ENCODE measurements around the gene WDR55.
"Not testable (repeated sequence)": the region's sequence is repeated elsewhere in the genome, so short reads cannot be mapped to it uniquely, and the experiment has no call there.

WDR55 gene

GRCh38 chr5:140633021-140633471, 31.7 kb upstream of the WDR55 start, which contains the start of gene CD14:
TSS of gene CD14 (minus strand) at chr5:140633175. CDS start at chr5:140633071, 104 bp downstream.
- no peaks in the 10 kb centered on the region for H3K27me3 ChIP-seq (ENCODE audit: control insufficient read depth in 1 of 2, insufficient read depth in 2 of 2, low read length in 2 of 2)
- peak within 1 kb of the TSS; percentile 71 to 88 for H3K4me3 ChIP-seq (ENCODE audit: low read length in 2 of 2)
- peak within 1 kb of the TSS; percentile 67 to 75 for H3K9ac ChIP-seq (ENCODE audit: low read length in 2 of 2)
- H3K9me3 ChIP-seq (ENCODE audit: control insufficient read depth in 2 of 2, low read length in 2 of 2): no peaks in the 10 kb centered on the region
- H3K36me3 ChIP-seq (ENCODE audit: control insufficient read depth in 2 of 2, insufficient read depth in 2 of 2, low read length in 2 of 2): no peaks in the 10 kb centered on the region
- H3K4me1 ChIP-seq (ENCODE audit: control insufficient read depth, insufficient read depth, low read length): peaks cover 20% of the 10 kb centered on the region
- H3K27ac ChIP-seq (ENCODE audit: low read length): peak within 1 kb of the TSS; percentile 49

- H3K27ac ChIP-seq (ENCODE audit: low read length): peak overlapping the region; percentile 49
- no peaks in the 10 kb centered on the region for H3K36me3 ChIP-seq (ENCODE audit: control insufficient read depth in 2 of 2, insufficient read depth in 2 of 2, low read length in 2 of 2)
- H3K4me1 ChIP-seq (ENCODE audit: control insufficient read depth, insufficient read depth, low read length): peaks cover 20% of the 10 kb centered on the region
- H3K9me3 ChIP-seq (ENCODE audit: control insufficient read depth in 2 of 2, low read length in 2 of 2): no peaks in the 10 kb centered on the region
- peak overlapping the region; percentile 67 to 75 for H3K9ac ChIP-seq (ENCODE audit: low read length in 2 of 2)
- no peaks in the 10 kb centered on the region for H3K27me3 ChIP-seq (ENCODE audit: control insufficient read depth in 1 of 2, insufficient read depth in 2 of 2, low read length in 2 of 2)
- peak overlapping the region; percentile 71 to 88 for H3K4me3 ChIP-seq (ENCODE audit: low read length in 2 of 2)
These were observed 31.2 kb upstream of the WDR55 start for GRCh38 chr5:140633501-140633900.

DNA sequence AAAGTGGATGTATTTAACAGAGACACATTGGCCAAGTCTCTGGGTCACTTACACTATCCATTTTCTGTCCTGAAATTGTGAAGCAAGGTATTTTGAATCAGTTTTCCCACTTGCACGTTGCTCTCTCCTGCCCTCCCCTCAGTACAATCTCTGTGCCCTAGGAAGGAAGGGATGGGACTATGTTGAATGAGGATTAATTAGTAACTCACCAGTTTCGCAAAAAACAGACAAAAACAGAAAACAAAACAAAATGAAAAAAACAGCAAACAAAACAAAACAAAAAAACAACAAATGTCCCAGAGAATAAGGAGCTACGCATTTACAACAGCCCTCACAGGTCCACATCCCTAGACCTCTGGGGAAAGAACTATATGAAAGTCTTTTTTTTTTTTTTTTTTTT, 30.6 kb upstream of the WDR55 start:
- H3K4me1 ChIP-seq (ENCODE audit: control insufficient read depth, insufficient read depth, low read length): peaks cover 22% of the 10 kb centered on the region
- no peak overlapping the region for H3K27ac ChIP-seq (ENCODE audit: low read length)
- H3K4me3 ChIP-seq (ENCODE audit: low read length in 2 of 2): no peak overlapping the region
- no peaks in the 10 kb centered on the region for H3K36me3 ChIP-seq (ENCODE audit: control insufficient read depth in 2 of 2, insufficient read depth in 2 of 2, low read length in 2 of 2)
- H3K9ac ChIP-seq (ENCODE audit: low read length in 2 of 2): no peak overlapping the region
- H3K9me3 ChIP-seq (ENCODE audit: control insufficient read depth in 2 of 2, low read length in 2 of 2): no peaks in the 10 kb centered on the region
- no peaks in the 10 kb centered on the region for H3K27me3 ChIP-seq (ENCODE audit: control insufficient read depth in 1 of 2, insufficient read depth in 2 of 2, low read length in 2 of 2)

DNA sequence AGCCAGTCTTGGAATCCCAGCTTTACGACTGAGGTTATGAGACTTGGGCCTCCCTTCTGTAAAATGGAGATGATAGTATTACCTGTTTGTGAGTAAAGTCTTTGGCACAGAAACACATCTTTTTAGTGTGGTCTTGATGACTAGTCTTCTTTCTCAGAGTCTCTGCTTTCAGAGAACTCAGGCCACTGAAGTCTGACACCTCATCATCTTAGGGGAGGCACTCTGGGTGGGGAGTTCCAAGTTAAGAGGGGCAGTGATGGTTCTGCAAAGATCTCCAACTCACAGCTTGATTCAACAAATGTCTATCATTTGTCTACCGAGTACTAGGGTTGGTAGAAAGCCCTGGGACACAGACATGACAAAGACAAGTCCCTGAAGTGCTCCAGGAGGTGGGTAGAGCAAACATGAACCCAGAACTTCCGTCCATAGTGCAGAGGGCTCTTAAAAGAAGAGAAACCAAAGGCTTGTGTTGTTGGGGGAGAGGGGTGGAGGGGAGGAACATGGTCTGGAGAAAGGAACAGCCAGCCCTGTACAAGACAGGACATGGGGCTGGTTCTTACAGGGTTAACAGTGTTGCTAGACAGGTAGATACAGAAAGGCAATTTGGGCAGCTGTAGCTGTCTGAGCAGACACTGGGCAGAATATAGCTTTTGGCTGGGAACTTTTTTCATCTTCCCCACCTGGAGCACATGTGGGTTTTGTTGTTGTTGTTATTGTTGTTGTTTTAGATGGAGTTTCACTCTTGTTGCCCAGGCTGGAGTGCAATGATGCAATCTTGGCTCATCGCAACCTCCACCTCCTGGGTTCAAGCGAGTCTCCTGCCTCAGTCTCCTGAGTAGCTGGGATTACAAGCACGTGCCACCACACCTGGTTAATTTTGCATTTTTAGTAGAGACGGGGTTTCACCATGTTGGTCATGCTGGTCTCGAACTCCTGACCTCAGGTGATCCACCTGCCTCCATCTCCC, 29.1 kb upstream of the WDR55 start:
- Histone ChIP-seq H3K4me1 (ENCODE audit: control insufficient read depth, insufficient read depth, low read length) (peaks cover 33% of the 10 kb centered on the region), H3K4me3 (ENCODE audit: low read length in 2 of 2) (no peak overlapping the region), H3K36me3 (ENCODE audit: control insufficient read depth in 2 of 2, insufficient read depth in 2 of 2, low read length in 2 of 2) (no peaks in the 10 kb centered on the region), H3K9me3 (ENCODE audit: control insufficient read depth in 2 of 2, low read length in 2 of 2) (no peaks in the 10 kb centered on the region), H3K27me3 (ENCODE audit: control insufficient read depth in 1 of 2, insufficient read depth in 2 of 2, low read length in 2 of 2) (no peaks in the 10 kb centered on the region), H3K27ac (ENCODE audit: low read length) (no peak overlapping the region), H3K9ac (ENCODE audit: low read length in 2 of 2) (no peak overlapping the region)

GRCh38 chr5:140637371-140638100, 27.2 kb upstream of the WDR55 start:
- Histone ChIP-seq H3K4me1 (ENCODE audit: control insufficient read depth, insufficient read depth, low read length) (peaks cover 20% of the 10 kb centered on the region), H3K36me3 (ENCODE audit: control insufficient read depth in 2 of 2, insufficient read depth in 2 of 2, low read length in 2 of 2) (peaks cover under 1 to 2% of the 10 kb centered on the region in 2 donors), H3K9ac (ENCODE audit: low read length in 2 of 2) (no peak overlapping the region), H3K27ac (ENCODE audit: low read length) (no peak overlapping the region), H3K27me3 (ENCODE audit: control insufficient read depth in 1 of 2, insufficient read depth in 2 of 2, low read length in 2 of 2) (no peaks in the 10 kb centered on the region), H3K4me3 (ENCODE audit: low read length in 2 of 2) (no peak overlapping the region), H3K9me3 (ENCODE audit: control insufficient read depth in 2 of 2, low read length in 2 of 2) (no peaks in the 10 kb centered on the region)

DNA sequence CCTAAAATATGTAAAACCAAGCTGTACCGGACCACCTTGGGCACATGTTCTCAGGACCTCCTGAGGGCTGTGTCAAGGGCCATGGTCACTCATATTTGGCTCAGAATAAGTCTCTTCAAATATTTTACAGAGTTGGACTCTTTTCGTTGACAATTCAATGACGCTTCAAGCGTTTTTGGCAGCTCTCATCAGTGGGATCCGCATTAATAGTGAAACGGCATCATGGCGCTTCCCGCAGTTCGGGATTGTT, 25.9 kb upstream of the WDR55 start:
- not testable (repeated sequence) for H3K27me3 ChIP-seq (ENCODE audit: control insufficient read depth in 1 of 2, insufficient read depth in 2 of 2, low read length in 2 of 2); H3K9me3 ChIP-seq (ENCODE audit: control insufficient read depth in 2 of 2, low read length in 2 of 2); H3K36me3 ChIP-seq (ENCODE audit: control insufficient read depth in 2 of 2, insufficient read depth in 2 of 2, low read length in 2 of 2)
- H3K4me1 ChIP-seq (ENCODE audit: control insufficient read depth, insufficient read depth, low read length): peaks cover 12% of the 10 kb centered on the region
- H3K4me3 ChIP-seq (ENCODE audit: low read length in 2 of 2): peak overlapping the region; percentile 59 to 85
- H3K9ac ChIP-seq (ENCODE audit: low read length in 2 of 2): peak overlapping the region; percentile 79 to 85
- peak overlapping the region; percentile 85 for H3K27ac ChIP-seq (ENCODE audit: low read length)

- Histone ChIP-seq H3K27me3 (ENCODE audit: control insufficient read depth in 1 of 2, insufficient read depth in 2 of 2, low read length in 2 of 2) (no peaks in the 10 kb centered on the region), H3K27ac (ENCODE audit: low read length) (peak within 1 kb of the TSS; percentile 85), H3K9ac (ENCODE audit: low read length in 2 of 2) (peak within 1 kb of the TSS; percentile 81 to 85), H3K4me3 (ENCODE audit: low read length in 2 of 2) (peak within 1 kb of the TSS; percentile 59 to 85), H3K4me1 (ENCODE audit: control insufficient read depth, insufficient read depth, low read length) (peaks cover 12% of the 10 kb centered on the region), H3K36me3 (ENCODE audit: control insufficient read depth in 2 of 2, insufficient read depth in 2 of 2, low read length in 2 of 2) (peaks cover 14% of the 10 kb centered on the region in 2 donors), H3K9me3 (ENCODE audit: control insufficient read depth in 2 of 2, low read length in 2 of 2) (no peaks in the 10 kb centered on the region)
These were observed 25.3 kb upstream of the WDR55 start, which contains the start of gene TMCO6 for GRCh38 chr5:140639148-140639981. TSS of gene TMCO6 (plus strand) at chr5:140639451. CDS start at chr5:140639528, 77 bp downstream.

GRCh38 chr5:140641716-140642115, 23.0 kb upstream of the WDR55 start:
- Histone ChIP-seq H3K4me1 (ENCODE audit: control insufficient read depth, insufficient read depth, low read length) (peaks cover 19% of the 10 kb centered on the region), H3K27ac (ENCODE audit: low read length) (no peak overlapping the region), H3K36me3 (ENCODE audit: control insufficient read depth in 2 of 2, insufficient read depth in 2 of 2, low read length in 2 of 2) (peaks cover 23 to 26% of the 10 kb centered on the region in 2 donors), H3K9ac (ENCODE audit: low read length in 2 of 2) (no peak overlapping the region), H3K9me3 (ENCODE audit: control insufficient read depth in 2 of 2, low read length in 2 of 2) (no peaks in the 10 kb centered on the region), H3K27me3 (ENCODE audit: control insufficient read depth in 1 of 2, insufficient read depth in 2 of 2, low read length in 2 of 2) (no peaks in the 10 kb centered on the region), H3K4me3 (ENCODE audit: low read length in 2 of 2) (no peak overlapping the region)

DNA sequence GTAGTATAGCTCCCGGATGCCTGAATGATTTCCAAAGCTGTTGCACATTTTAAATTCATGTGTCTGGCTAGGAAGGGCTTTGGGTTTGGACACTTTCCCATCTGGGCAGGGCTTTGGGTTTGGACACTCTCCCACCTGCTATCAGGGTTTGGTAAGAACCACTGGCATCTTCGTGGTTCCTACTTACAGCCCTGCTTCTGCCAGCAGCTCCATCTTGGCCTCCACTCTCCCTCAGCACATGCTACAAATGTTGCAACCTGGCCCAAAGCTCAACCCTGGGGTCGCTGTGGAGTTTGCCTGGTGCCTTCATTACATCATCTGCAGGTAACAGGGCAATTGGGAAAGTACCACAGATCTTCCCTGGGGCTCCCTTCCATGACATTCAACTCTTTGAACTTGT, 22.0 kb upstream of the WDR55 start:
- Histone ChIP-seq H3K9ac (ENCODE audit: low read length in 2 of 2) (no peak overlapping the region), H3K4me3 (ENCODE audit: low read length in 2 of 2) (no peak overlapping the region), H3K9me3 (ENCODE audit: control insufficient read depth in 2 of 2, low read length in 2 of 2) (no peaks in the 10 kb centered on the region), H3K27ac (ENCODE audit: low read length) (no peak overlapping the region), H3K4me1 (ENCODE audit: control insufficient read depth, insufficient read depth, low read length) (peaks cover 23% of the 10 kb centered on the region), H3K27me3 (ENCODE audit: control insufficient read depth in 1 of 2, insufficient read depth in 2 of 2, low read length in 2 of 2) (no peaks in the 10 kb centered on the region), H3K36me3 (ENCODE audit: control insufficient read depth in 2 of 2, insufficient read depth in 2 of 2, low read length in 2 of 2) (peaks cover 23 to 26% of the 10 kb centered on the region in 2 donors)

DNA sequence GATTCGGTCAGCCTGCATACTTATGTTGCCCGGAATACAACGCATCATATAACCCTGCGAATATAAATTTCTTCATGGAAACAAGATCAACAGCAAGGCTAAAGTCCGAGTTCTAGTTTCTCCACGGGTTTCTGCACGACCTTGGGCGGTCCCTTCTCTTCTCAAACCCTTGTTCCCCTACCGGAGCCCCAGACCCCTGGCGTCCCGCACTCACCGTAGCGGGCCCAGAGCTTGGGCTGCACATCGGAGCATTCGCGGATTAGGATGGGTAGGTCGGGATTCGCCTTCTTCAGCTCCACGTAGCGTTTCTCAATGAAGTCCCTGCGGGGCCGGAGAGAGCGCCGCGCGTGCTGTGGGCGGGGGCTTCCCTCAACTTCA, 17.7 kb upstream of the WDR55 start:
- H3K4me3 ChIP-seq (ENCODE audit: low read length in 2 of 2): peak overlapping the region; percentile 92 to 99
- no peaks in the 10 kb centered on the region for H3K27me3 ChIP-seq (ENCODE audit: control insufficient read depth in 1 of 2, insufficient read depth in 2 of 2, low read length in 2 of 2)
- H3K36me3 ChIP-seq (ENCODE audit: control insufficient read depth in 2 of 2, insufficient read depth in 2 of 2, low read length in 2 of 2): peaks cover 33 to 35% of the 10 kb centered on the region in 2 donors
- peaks cover 17% of the 10 kb centered on the region for H3K4me1 ChIP-seq (ENCODE audit: control insufficient read depth, insufficient read depth, low read length)
- peak overlapping the region; percentile 75 for H3K27ac ChIP-seq (ENCODE audit: low read length)
- H3K9ac ChIP-seq (ENCODE audit: low read length in 2 of 2): peak overlapping the region; percentile 88 to 92
- H3K9me3 ChIP-seq (ENCODE audit: control insufficient read depth in 2 of 2, low read length in 2 of 2): no peaks in the 10 kb centered on the region
